HK-2 (cell line): ENCODE results near the gene AMPD3.

ENCODE experiments used
- DNase-seq: peaks from one replicate; pipeline ENCODE4 v3.0.0-alpha.2; 2018; ENCODE audit not compliant: unreplicated experiment

AMPD3 gene

DNA sequence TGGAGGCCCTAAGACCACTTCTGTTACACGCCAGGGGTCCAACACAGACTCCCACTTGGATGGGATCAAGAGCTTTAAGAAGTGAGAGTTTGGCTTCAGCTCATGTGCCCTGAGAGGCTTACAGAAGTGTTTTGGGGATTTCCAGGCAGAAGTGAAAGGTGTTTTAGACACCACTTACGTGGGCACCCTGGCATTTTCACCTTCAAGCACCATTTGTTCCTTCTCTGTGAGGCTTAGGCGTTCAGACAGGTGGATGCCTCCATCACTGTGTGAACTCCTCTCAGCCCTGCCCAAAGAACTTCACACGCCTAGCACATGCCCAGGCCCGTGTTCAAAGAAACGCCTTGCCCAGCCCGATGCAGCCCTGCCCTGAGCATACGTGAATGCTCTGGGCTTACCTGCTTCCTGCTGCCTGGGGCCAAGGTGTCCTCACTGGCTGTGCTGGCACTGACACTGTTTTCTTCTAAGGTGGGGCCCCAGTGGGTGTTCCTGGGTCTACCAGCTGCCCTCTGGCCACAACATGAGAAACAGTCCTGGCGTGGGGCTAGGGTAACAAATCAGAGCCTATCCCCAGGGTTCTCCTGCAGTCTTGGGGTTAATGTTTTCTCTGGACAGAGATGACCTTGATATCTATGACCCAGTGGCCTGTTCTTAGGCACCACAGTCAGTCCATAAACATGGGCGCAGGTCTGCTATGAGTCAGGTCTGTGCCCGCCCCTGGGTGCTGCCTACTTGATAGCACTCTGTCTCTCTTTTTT is 34.0 kb downstream of the AMPD3 start:
- DNase-seq, result no peak

DNA sequence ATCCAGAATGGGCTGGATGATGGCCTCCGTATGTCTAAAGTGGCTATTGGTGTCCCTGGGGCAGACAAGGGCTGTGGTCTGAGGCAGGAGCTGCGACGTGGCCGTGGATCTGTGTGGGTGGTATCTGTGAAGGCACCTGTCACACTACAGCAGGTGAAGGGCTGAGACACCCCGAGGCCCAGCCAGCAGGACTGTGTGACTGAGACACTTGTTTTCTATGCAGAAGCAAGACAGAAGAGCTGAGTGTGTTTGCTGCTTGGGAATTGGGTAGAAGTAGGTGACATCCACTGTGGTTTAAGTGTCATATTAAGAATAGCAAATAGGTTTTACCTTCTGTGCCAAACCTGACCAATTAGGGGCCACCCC is 35.0 kb downstream of the AMPD3 start:
- no peak for DNase-seq

GRCh38 chr11:10490398-10491241 is 35.6 kb downstream of the AMPD3 start:
- DNase-seq, result peak; percentile 82

DNA sequence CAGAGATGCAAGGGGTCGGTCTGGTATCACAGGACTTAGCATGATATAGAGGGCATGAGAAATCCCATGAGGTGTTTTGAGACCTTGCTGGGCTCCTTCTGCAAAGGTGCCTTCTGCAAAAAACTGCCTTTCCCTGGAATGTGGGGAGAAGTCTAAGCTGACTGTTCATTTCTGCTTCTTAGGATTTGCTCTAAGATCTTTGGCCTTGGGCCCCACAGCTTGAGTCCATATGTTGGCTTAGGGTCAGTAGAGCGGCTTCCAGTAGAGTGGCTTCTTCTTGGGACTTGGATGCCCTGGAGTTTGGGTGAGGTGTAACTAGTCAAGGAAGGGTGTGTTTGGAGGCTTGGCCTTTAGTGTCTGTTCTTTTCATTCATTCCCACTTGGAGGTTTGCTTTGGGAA is 37.0 kb downstream of the AMPD3 start:
- DNase-seq, result no peak

DNA sequence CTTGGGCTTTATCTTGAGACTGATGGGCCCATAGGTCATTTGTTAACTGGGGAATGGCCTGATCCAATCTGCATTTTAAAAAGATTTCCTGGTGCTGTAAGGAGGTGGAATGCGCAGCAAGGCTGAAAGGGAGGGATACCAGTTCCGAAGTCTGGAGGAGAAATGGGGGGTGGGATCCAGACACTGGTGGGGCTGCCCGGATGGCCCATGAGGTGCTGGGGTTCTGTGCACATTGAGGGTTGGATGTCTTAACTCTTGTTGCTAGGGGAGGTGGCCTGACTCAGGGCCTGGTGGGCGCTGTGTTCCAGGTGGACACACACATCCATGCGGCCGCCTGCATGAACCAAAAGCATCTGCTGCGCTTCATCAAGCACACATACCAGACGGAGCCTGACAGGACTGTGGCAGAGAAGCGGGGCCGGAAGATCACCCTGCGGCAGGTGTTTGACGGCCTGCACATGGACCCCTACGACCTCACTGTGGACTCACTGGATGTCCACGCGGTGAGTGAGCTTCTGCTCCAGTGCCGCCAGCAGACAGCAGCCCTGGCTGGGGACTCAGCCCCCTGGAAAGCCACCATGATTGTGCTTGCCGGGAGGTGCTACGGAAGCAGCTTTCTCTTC is 38.1 kb downstream of the AMPD3 start:
- DNase-seq, result no peak

DNA sequence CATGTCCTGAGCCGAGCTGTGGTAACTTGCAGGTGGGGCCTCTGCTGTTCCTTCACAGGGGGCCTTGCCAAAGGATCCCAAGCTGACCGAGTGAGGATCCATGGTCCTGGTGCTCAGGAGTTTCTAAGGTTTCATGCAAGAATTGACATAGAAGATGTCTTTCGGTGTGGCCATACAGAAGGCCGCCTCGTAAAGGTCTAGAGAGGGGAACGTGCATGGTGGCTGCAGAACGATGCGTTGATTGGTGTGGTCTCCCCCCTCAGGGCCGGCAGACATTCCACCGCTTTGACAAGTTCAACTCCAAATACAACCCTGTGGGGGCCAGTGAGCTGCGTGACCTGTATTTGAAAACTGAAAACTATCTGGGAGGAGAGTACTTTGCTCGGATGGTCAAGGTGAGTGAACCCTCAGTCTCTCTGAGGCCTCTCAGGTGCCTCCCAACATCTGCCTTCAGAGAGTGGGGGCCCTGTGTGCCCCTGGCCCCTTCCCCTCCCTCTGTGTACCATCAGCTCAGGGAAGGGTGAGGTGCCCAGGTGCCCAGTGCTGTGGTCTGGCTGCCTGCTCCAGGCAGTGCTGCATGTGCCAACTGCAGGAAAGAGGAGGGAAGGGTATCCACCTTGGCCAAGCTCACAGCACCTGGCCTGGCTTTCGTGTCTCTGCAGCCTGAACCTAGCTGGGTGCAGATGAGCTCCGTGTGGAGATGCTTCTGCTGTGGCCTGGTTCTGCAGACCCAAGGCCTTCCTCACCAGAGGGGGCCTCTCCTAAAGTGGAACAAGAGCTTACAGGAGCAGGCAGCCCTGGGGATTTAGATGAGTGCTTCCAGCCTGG is 39.8 kb downstream of the AMPD3 start:
- DNase-seq, result no peak

GRCh38 chr11:10495464-10495786 is 40.4 kb downstream of the AMPD3 start:
- DNase-seq, result no peak

GRCh38 chr11:10496296-10496936 is 41.4 kb downstream of the AMPD3 start:
- no peak for DNase-seq

GRCh38 chr11:10497371-10498021 is 42.4 kb downstream of the AMPD3 start:
- DNase-seq, result no peak

DNA sequence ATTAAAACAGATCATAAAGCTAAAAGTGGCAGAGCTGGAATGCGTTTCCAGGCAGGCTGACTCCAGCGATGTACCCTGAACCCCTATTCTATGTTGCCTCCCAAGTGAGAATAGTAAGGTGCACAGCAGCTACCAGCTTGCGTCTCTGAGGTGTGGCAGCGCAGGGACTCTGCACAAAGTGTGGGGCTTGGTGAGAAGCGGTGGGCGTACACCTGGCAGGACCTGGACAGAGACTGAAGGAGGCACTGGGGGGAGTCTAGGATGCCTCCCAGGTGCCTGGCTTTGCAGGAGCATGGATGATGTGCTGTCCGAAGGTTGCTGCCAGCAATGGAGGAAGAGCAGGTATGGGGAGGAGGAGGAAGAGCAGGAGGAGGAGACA is 42.9 kb downstream of the AMPD3 start:
- DNase-seq, result no peak

DNA sequence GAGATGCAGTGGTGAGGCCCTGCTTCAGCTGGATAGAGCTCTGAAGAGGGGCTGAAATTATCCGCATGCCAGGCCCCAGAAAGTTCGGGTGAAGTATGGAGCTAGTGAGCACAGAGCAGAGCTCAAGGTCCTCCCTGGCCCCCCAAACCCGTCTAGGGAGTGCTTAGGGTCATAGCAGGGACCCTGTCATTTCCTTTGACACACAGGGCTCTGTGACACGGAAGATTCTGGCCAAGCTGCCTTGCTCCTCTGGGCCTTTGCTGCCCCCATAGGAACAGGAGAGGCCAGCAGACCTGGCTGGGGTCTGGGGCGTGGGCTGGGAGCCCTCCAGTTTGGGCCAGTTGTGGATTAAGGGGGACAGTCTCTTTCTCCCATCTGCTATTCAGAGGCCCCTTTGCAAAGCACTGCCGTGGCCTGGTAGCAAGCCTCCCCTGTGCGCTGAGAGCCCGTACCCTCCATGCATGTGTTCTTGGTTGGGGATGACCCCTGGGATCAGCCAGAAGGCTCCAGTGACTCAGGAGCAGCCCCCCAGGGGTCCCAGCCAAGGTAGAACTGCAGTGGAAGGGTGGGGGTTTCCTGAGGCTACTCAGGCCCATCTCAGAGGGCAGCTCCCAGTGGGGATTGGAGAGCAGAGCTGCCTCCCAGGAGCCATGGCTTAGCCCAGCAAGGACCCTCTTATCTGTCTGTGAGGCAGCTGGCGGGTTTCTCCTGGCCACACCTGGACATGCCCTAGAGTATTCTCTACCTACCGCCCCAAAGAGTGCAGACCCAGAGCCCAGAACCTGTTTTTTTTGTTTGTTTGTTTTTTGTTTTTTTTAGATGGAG is 43.6 kb downstream of the AMPD3 start:
- no peak for DNase-seq

GRCh38 chr11:10499452-10499851 is 44.4 kb downstream of the AMPD3 start:
- DNase-seq, result no peak

- DNase-seq, result no peak
Measured at GRCh38 chr11:10499874-10500601, 45.0 kb downstream of the AMPD3 start.

- no peak for DNase-seq
Measured at GRCh38 chr11:10500757-10501684, 46.0 kb downstream of the AMPD3 start.

DNA sequence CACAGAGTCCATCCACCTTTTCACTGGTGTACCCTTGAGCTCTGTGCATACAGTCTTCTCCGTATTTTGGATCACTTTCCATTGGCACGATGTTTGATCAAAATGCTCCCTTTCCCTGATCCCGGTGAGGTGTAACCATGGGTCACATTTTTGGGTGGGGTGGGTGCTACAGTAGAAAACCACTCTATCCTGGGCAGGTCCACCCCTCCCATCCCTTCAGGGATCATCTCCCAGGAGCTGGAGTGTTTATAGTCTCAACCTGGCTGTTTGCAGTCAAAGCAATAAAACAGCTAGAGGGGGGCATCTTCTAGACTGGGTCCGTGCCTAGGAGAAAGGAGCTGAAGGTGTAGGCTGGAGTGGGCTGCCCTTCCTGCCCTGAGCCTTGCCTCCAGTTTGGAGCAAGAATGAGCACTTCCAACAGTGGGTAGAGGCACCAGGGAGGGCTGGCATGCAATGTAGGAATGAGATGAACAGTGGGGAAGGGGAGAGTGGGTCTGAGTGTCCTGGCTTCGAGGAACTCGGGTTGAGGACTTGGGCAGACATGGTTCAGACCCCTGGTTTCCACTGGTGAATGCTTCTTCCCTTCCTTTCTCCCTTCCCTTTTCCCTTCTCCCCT is 47.1 kb downstream of the AMPD3 start:
- DNase-seq, result no peak

GRCh38 chr11:10502770-10503169 is 47.7 kb downstream of the AMPD3 start:
- no peak for DNase-seq

GRCh38 chr11:10503221-10503620 is 48.2 kb downstream of the AMPD3 start:
- no peak for DNase-seq
